ENCODE results near the gene CCL2. TPM values are rescaled to one million over a fixed set of nuclear protein-coding genes. Genes with fewer than 3 reads are reported as not detected.

Gene CCL2
- total and polyA plus RNA-seq, 5 experiments from 2014 or later = 2.6 to 3.1 TPM; not detected in 3

DNA sequence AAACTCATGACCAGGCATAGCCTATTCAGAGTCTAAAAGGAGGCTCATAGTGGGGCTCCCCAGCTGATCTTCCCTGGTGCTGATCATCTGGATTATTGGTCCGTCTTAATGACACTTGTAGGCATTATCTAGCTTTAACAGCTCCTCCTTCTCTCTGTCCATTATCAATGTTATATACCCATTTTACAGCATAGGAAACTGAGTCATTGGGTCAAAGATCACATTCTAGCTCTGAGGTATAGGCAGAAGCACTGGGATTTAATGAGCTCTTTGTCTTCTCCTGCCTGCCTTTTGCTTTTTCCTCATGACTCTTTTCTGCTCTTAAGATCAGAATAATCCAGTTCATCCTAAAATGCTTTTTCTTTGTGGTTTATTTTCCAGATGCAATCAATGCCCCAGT is 756 bp downstream of the CCL2 start:
- Mint-ChIP-seq H3K36me3 (no peaks in the 10 kb centered on the region), H3K4me1 (peaks cover 0 to 10% (median 3%) of the 10 kb centered on the region in 4 donors), H3K27me3 (peaks cover 14 to 61% (median 25%) of the 10 kb centered on the region in 5 donors), H3K27ac (no peak overlapping the region), H3K9me3 (no peaks in the 10 kb centered on the region), H3K4me3 (no peak overlapping the region)
- ATAC-seq (no peak), DNase-seq (no peak)
- POLR2A ChIA-PET = no interaction called here

DNA sequence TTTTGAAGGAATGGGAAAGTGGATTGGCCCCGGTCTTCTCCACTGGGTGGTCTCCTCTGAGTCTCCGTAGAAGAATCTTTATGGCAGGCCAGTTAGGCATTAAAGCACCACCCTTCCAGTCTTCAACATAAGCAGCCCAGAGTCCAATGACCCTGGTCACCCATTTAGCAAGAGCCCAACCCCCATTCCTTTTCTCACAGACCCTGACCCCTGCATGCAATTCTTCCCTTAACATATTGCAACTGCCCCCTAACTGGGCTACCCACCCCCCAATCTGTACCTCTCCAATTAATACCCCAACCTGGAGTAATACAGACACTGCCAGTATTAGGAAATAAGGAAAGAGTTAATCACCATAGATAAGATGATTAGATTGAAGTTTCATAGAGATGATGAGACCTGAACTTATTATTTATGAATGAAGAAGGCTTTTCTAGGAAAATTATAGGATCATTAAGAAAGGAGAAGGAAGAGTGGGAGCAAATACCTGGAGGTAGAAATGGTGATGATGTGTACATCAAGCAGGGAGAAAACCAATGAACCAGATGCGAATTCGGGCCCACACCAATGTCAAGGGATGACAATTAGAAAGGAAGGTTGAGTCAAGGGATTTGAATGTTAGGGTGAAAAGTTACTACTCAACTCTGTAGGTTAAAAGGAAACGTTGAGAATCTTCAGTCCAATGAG is 2.4 kb downstream of the CCL2 start:
- Mint-ChIP-seq H3K9me3 (no peaks in the 10 kb centered on the region), H3K27me3 (peaks cover 16 to 58% (median 19%) of the 10 kb centered on the region in 5 donors)

DNA sequence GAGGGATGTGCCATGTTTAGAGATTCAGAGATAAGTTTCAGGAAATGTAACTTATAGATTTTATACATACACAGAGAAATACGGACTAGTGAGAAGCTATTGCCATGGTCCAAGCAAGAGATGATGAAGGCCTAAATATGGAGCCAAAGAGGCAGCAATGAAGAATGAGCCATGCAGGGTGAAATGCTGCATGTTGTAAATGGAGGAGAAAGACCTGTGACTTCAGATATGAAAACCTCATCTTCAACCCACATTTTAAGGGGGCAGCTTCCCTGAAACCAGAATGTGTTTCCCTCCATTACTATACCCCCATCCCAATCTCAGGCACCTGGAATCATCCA is 2.9 kb downstream of the CCL2 start:
- H3K27ac Mint-ChIP-seq = no peak overlapping the region
- no peak for DNase-seq

More for the DNA sequence above, 2.4 kb downstream of the CCL2 start:
- POLR2A ChIA-PET = no interaction called here
- H3K4me1 Mint-ChIP-seq = peaks cover 0 to 6% (median 2%) of the 10 kb centered on the region in 4 donors
- H3K4me3 Mint-ChIP-seq = no peak overlapping the region
- ATAC-seq = no peak
- no peaks in the 10 kb centered on the region for H3K36me3 Mint-ChIP-seq
- no peak overlapping the region for H3K27ac Mint-ChIP-seq
- no peak for DNase-seq

DNA sequence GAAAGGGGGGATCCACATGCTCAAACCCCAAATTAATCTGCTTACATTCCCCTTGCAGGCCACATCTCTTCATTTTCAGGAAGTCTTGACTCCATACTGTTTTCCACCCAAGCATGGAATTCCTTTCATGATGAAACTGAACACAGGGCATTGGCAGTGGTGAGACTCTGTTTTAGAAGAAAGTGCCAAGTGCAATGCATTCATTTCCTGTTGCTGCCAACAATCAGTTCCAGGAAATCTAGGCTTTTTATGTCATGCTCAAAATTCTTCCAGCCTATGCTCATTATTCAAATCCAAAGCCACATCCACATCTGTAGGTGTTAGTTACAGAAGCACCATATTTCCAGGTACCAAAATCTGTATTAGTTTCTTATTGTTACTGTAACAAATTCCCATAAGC is 4.1 kb downstream of the CCL2 start:
- peaks cover 0 to 6% (median 2%) of the 10 kb centered on the region in 4 donors for H3K4me1 Mint-ChIP-seq
- ATAC-seq (no peak), DNase-seq (no peak)
- peaks cover 8 to 44% (median 16%) of the 10 kb centered on the region in 5 donors for H3K27me3 Mint-ChIP-seq
- H3K27ac Mint-ChIP-seq = no peak overlapping the region
- no peak overlapping the region for H3K4me3 Mint-ChIP-seq
- POLR2A ChIA-PET = no interaction called here
- no peaks in the 10 kb centered on the region for H3K36me3 Mint-ChIP-seq
- no peaks in the 10 kb centered on the region for H3K9me3 Mint-ChIP-seq

More for the DNA sequence above, 2.9 kb downstream of the CCL2 start:
- POLR2A ChIA-PET = no interaction called here
- Mint-ChIP-seq H3K27me3 (peaks cover 14 to 53% (median 16%) of the 10 kb centered on the region in 5 donors), H3K36me3 (no peaks in the 10 kb centered on the region), H3K9me3 (no peaks in the 10 kb centered on the region), H3K4me3 (no peak overlapping the region), H3K4me1 (peaks cover 0 to 6% (median 2%) of the 10 kb centered on the region in 4 donors)
- ATAC-seq = no peak

DNA sequence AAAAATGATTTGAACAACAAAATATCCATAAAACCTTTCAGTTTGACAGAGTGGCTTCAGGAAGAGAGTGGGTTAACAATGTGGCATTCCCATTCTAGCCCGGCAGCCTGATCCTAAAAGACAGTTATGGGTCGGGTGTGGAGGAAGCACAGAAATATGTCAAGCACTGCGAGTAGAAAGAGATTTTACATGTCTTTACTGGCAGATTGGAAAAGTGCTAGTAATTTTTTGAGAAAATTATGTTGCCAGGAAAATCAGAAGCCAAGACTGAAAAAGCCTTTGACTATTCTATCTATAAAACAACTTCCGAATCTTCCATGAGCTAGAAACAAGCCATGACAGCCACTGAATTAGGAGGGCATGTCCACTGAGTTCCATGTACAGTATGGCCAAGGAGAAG is 5.8 kb downstream of the CCL2 start:
- H3K4me1 Mint-ChIP-seq = no peaks in the 10 kb centered on the region
- ATAC-seq (no peak), DNase-seq (no peak)
- H3K27me3 Mint-ChIP-seq = peaks cover 14 to 34% (median 17%) of the 10 kb centered on the region in 5 donors
- H3K27ac Mint-ChIP-seq = no peak overlapping the region
- no peak overlapping the region for H3K4me3 Mint-ChIP-seq
- POLR2A ChIA-PET = no interaction called here
- no peaks in the 10 kb centered on the region for H3K9me3 Mint-ChIP-seq
- no peaks in the 10 kb centered on the region for H3K36me3 Mint-ChIP-seq

DNA sequence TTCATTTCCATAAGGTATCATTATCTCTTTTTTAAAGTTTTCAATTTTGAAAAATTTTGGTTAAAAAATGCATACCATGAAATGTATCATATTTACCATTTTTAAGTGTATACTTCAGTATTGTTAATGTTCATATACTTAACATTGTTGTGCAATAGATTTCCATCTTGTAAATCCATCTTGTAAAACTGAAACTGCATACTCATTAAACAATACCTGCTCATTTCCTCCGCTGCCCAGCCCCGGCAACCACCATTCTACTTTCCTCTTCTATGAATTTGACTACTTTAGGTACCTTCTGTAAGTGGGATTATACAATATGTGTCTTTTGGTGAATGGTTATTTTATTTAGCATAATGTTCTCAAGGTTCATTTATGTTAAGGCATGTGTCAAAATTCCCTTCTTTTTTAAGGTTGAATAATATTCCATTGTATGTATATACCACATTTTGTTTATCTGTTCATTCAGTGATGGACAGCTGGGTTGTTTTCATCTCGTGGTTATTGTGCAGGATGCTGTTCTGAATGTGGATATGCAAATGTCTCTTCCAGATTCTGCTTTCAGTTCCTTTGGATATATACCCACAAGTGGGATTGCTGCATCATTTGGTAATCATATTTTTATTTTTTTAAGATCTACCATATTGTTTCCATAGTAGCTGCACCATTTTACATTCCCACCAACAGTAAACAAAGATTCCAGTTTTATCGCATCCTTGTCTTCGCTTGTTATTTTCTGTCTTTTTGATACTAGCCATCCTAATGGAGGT is 6.7 kb downstream of the CCL2 start:
- no peak for ATAC-seq
- Mint-ChIP-seq H3K36me3 (no peaks in the 10 kb centered on the region), H3K9me3 (no peaks in the 10 kb centered on the region), H3K27me3 (peaks cover 10 to 37% (median 19%) of the 10 kb centered on the region in 5 donors), H3K4me1 (no peaks in the 10 kb centered on the region), H3K4me3 (no peak overlapping the region), H3K27ac (no peak overlapping the region)
- DNase-seq = no peak
- POLR2A ChIA-PET = no interaction called here

DNA sequence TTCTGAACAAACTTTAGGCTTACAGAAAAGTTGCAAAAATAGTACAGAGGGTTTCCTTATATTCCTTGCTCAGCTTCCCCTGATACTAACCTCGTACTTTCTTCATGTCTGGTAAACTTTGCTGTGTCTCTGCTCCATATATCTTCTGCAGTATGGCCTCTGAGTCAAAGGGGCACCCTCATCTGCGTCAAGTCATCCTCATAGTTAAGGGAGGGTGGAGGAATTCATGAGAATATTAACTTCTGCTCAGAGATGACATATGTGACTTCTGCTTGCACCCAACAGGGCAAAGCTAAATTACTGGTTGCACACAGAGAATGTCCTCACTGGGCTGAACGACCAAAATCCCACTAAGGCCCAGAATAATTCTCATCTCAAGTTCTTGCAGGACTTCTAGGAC is 10.6 kb downstream of the CCL2 start:
- H3K4me3 Mint-ChIP-seq = no peak overlapping the region
- DNase-seq (no peak), ATAC-seq (no peak)
- no peaks in the 10 kb centered on the region for H3K36me3 Mint-ChIP-seq
- no peak overlapping the region for H3K27ac Mint-ChIP-seq
- POLR2A ChIA-PET = no interaction called here
- peaks cover 14 to 47% (median 35%) of the 10 kb centered on the region in 5 donors for H3K27me3 Mint-ChIP-seq
- H3K9me3 Mint-ChIP-seq = no peaks in the 10 kb centered on the region
- H3K4me1 Mint-ChIP-seq = no peaks in the 10 kb centered on the region

DNA sequence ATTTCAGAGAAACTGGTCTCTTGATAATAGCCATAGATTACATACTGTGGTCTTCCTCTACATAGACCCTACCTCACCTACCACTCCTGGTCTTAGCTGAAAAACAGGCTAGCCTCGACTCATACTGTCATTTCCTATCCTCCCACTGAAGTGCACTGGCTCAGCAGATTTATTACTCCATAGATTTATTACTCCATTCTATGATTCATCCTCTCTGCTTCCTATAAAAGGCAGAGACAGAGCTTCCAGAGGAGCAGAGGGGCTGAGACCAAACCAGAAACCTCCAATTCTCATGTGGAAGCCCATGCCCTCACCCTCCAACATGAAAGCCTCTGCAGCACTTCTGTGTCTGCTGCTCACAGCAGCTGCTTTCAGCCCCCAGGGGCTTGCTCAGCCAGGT is 14.9 kb downstream of the CCL2 start, which contains the start of gene CCL7:
Gene CCL7, plus strand, starts transcription at position 253 of the 400 bp plus-strand sequence. Its CDS starts 70 bp downstream, at position 323.
- Mint-ChIP-seq H3K9me3 (no peaks in the 10 kb centered on the region), H3K36me3 (no peaks in the 10 kb centered on the region), H3K4me1 (no peaks in the 10 kb centered on the region), H3K27ac (no peak within 1 kb of the TSS), H3K4me3 (no peak within 1 kb of the TSS), H3K27me3 (peaks cover 40 to 89% (median 61%) of the 10 kb centered on the region in 5 donors)
- ATAC-seq (no peak), DNase-seq (no peak)
- POLR2A ChIA-PET = no interaction called here

DNA sequence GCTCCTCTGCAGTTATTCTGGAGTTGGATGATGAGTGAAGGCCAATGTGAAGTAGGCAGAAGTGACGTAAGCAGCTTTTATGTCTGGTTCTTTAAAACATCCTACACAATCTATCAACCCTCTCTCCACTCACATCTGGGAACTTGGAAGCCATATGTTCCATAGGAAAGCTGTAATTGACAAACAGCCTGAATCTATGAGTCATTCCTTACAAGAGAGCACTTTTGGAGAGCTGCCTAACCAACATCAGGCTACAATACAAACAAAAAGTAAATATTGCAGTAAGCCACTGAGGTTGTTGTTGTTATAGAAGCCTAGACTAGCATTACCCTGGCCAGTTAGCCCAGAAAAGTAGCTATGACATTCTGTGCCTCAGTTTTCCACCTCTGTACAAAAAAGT is 20.8 kb downstream of the CCL2 start:
- H3K27me3 Mint-ChIP-seq = peaks cover 36 to 79% (median 55%) of the 10 kb centered on the region in 5 donors
- H3K9me3 Mint-ChIP-seq = no peaks in the 10 kb centered on the region
- H3K27ac Mint-ChIP-seq = no peak overlapping the region
- DNase-seq = no peak
- no peak overlapping the region for H3K4me3 Mint-ChIP-seq
- POLR2A ChIA-PET = no interaction called here
- no peaks in the 10 kb centered on the region for H3K4me1 Mint-ChIP-seq
- ATAC-seq = no peak
- H3K36me3 Mint-ChIP-seq = no peaks in the 10 kb centered on the region

DNA sequence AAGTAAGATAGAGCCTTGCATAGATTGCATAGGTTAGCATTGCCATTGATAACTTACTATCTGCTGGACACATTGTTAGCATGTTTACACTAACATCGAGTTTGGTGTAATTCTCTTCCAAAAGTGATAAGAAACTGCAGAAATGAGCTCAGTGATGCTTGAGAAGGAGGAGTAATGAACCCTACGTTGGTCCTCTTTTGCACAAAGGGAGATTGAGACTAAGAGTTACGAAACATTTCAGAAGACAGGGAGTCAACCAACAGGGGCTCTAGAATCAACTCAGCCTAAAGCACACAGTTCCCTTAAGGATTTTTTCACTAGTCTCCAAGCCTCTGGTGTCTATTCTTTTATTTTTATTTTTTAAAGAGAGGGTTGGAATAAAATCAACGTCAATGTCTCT is 21.7 kb downstream of the CCL2 start:
- Mint-ChIP-seq H3K36me3 (no peaks in the 10 kb centered on the region), H3K4me1 (no peaks in the 10 kb centered on the region), H3K4me3 (no peak overlapping the region), H3K27ac (no peak overlapping the region), H3K27me3 (peaks cover 28 to 70% (median 52%) of the 10 kb centered on the region in 5 donors), H3K9me3 (peaks cover 0 to 5% (median 0%) of the 10 kb centered on the region in 9 donors)
- no peak for DNase-seq
- POLR2A ChIA-PET = no interaction called here
- no peak for ATAC-seq

DNA sequence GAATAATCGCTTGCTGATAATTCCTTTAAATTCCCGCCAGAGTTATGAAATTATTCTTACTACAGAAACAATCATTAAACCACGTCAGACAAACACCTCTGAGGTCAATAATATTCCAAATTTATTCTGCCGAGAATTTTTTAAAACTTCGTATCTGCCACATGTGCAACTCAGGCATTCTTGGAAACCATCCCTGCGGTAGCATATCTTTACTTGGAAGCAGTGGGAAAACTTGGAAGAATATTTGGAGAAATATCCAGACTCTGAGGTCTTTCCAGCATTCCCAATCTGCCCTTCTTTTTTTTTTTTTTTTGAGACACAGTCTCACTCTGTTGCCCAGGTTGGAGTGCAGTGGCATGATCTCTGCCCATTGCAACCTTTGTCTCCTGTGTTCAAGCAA is 28.5 kb downstream of the CCL2 start:
- Mint-ChIP-seq H3K27ac (no peak overlapping the region), H3K36me3 (no peaks in the 10 kb centered on the region), H3K9me3 (peaks cover 0 to 5% (median 0%) of the 10 kb centered on the region in 9 donors), H3K27me3 (peaks cover 7 to 55% (median 26%) of the 10 kb centered on the region in 5 donors), H3K4me3 (no peak overlapping the region), H3K4me1 (no peaks in the 10 kb centered on the region)
- ATAC-seq (no peak), DNase-seq (no peak)
- POLR2A ChIA-PET = no interaction called here

DNA sequence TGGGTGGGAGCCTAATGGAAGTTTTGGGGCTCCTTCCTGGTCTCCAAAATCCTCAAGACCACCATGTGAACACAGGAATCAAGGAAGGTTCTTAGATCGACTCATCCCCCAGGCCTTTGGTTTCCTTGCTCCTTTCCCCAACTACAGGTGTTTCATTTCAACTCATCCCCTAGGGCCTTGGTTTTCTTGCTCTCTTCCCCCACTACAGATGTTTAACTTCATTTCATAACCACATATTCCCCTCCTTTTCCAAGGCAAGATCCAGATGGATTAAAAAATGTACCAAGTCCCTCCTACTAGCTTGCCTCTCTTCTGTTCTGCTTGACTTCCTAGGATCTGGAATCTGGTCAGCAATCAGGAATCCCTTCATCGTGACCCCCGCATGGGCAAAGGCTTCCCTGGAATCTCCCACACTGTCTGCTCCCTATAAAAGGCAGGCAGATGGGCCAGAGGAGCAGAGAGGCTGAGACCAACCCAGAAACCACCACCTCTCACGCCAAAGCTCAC is 30.3 kb downstream of the CCL2 start, which contains the start of gene CCL11:
Gene CCL11, plus strand, starts transcription at position 457 of the 507 bp plus-strand sequence. CDS start 67 bp downstream, outside the sequence.
- peaks cover 5 to 52% (median 17%) of the 10 kb centered on the region in 5 donors for H3K27me3 Mint-ChIP-seq

DNA sequence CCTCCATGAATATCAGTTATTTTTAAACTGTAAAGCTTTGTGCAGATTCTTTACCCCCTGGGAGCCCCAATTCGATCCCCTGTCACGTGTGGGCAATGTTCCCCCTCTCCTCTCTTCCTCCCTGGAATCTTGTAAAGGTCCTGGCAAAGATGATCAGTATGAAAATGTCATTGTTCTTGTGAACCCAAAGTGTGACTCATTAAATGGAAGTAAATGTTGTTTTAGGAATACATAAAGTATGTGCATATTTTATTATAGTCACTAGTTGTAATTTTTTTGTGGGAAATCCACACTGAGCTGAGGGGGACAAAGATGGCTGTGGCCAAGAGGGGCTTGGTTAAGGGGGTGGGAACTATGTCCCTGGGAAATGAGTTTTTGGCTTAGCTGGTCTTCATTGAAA is 32.8 kb downstream of the CCL2 start:
- Mint-ChIP-seq H3K27me3 (peaks cover 0 to 47% (median 11%) of the 10 kb centered on the region in 5 donors), H3K9me3 (peaks cover 0 to 3% (median 0%) of the 10 kb centered on the region in 9 donors), H3K36me3 (no peaks in the 10 kb centered on the region), H3K4me3 (no peak overlapping the region), H3K27ac (no peak overlapping the region), H3K4me1 (no peaks in the 10 kb centered on the region)
- ATAC-seq (no peak), DNase-seq (no peak)
- POLR2A ChIA-PET = no interaction called here

More for the DNA sequence above, 30.3 kb downstream of the CCL2 start, which contains the start of gene CCL11:
- no peak within 1 kb of the TSS for H3K4me3 Mint-ChIP-seq
- ATAC-seq (no peak), DNase-seq (no peak)
- H3K27ac Mint-ChIP-seq = no peak within 1 kb of the TSS
- H3K36me3 Mint-ChIP-seq = no peaks in the 10 kb centered on the region
- POLR2A ChIA-PET = no interaction called here
- peaks cover 0 to 5% (median 0%) of the 10 kb centered on the region in 9 donors for H3K9me3 Mint-ChIP-seq
- H3K4me1 Mint-ChIP-seq = no peaks in the 10 kb centered on the region

Measured in naive thymus-derived CD8-positive, alpha-beta T cell (primary cell).